Measurements from ENCODE around the gene PDGFRB. TPM values are rescaled to one million over a fixed set of nuclear protein-coding genes. Genes with fewer than 3 reads are reported as not detected.

Gene PDGFRB
- total and polyA plus RNA-seq, 2 of the 8 experiments (the other 6 are each of a cell fraction or from before 2014, with no cell fraction given): 4.2 to 13.7 TPM

GRCh38 chr5:150121448-150122157, 34.0 kb downstream of the PDGFRB start (continued):
- TF ChIP-seq CREB1 (IDR thresholded peaks at IDR 0.05) (no peak), RBBP5 (IDR thresholded peaks at IDR 0.05; ENCODE audit: borderline replicate concordance, low read depth, low read length) (no peak), GABPA (IDR thresholded peaks at IDR 0.05; ENCODE audit: borderline replicate concordance, insufficient read depth, low read length) (no peak), TCF12 (IDR thresholded peaks at IDR 0.05; ENCODE audit: low read depth, low read length) (no peak)

Data from H1 (cell line).